Parathyroid adenoma (tissue), 2 donors: ENCODE data around the gene MDFIC.

Experiments used
- H2AFZ ChIP-seq: fragments of 300-600 bp; sonication (generic); one replicate; pipeline ENCODE4 v1.7.0; 2017; ENCODE audit warnings: antibody characterized with exemption, mild to moderate bottlenecking
- H3K27ac ChIP-seq: fragments of 300-600 bp; sonication (generic); one replicate; pipeline ENCODE4 v1.7.0; 2017
- H3K27me3 ChIP-seq: fragments of 300-600 bp; sonication (generic); one replicate; pipeline ENCODE4 v1.7.0; 2017; ENCODE audit warnings: low read length; ENCODE audit not compliant: control insufficient read depth, insufficient read depth
- H3K36me3 ChIP-seq: fragments of 300-600 bp; sonication (generic); one replicate; pipeline ENCODE4 v1.7.0; 2017; ENCODE audit warnings: low read length; ENCODE audit not compliant: control insufficient read depth, insufficient read depth
- H3K4me1 ChIP-seq: fragments of 300-600 bp; sonication (generic); one replicate; pipeline ENCODE4 v1.7.0; 2017; ENCODE audit warnings: control low read depth
- H3K4me2 ChIP-seq: fragments of 300-600 bp; sonication (generic); one replicate; pipeline ENCODE4 v1.7.0; 2017; ENCODE audit warnings: low read length
- H3K4me3 ChIP-seq: fragments of 300-600 bp; sonication (generic); one replicate; pipeline ENCODE4 v1.7.0; 2017; ENCODE audit warnings: low read depth, low read length
- H3K79me2 ChIP-seq: fragments of 300-600 bp; sonication (generic); one replicate; pipeline ENCODE4 v1.7.0; 2017; ENCODE audit warnings: control low read depth
- H3K9ac ChIP-seq: fragments of 300-600 bp; sonication (generic); one replicate; pipeline ENCODE4 v1.7.0; 2017; ENCODE audit warnings: mild to moderate bottlenecking
- H3K9me3 ChIP-seq: fragments of 300-600 bp; sonication (generic); one replicate; pipeline ENCODE4 v1.7.0; 2017; ENCODE audit warnings: low read length; ENCODE audit not compliant: control insufficient read depth
- TF ChIP-seq, protein P1 (sequence below): fragments of 300-600 bp; sonication (generic); IDR thresholded peaks from one replicate; pipeline ENCODE4 v1.7.0; 2017; ENCODE audit warnings: antibody characterized with exemption, mild to moderate bottlenecking
- donor health status: primary hyperparathyroidism.

MDFIC gene

GRCh38 chr7:114936471-114936870 lies 14.6 kb downstream of the MDFIC start:
- no peaks in the 10 kb centered on the region for H3K4me1 ChIP-seq
- no peak overlapping the region for H3K4me2 ChIP-seq
- no peak overlapping the region for H2AFZ ChIP-seq
- H3K36me3 ChIP-seq, result no peaks in the 10 kb centered on the region
- H3K79me2 ChIP-seq, result no peaks in the 10 kb centered on the region
- H3K9me3 ChIP-seq, result no peaks in the 10 kb centered on the region
- TF ChIP-seq, protein P1, sequence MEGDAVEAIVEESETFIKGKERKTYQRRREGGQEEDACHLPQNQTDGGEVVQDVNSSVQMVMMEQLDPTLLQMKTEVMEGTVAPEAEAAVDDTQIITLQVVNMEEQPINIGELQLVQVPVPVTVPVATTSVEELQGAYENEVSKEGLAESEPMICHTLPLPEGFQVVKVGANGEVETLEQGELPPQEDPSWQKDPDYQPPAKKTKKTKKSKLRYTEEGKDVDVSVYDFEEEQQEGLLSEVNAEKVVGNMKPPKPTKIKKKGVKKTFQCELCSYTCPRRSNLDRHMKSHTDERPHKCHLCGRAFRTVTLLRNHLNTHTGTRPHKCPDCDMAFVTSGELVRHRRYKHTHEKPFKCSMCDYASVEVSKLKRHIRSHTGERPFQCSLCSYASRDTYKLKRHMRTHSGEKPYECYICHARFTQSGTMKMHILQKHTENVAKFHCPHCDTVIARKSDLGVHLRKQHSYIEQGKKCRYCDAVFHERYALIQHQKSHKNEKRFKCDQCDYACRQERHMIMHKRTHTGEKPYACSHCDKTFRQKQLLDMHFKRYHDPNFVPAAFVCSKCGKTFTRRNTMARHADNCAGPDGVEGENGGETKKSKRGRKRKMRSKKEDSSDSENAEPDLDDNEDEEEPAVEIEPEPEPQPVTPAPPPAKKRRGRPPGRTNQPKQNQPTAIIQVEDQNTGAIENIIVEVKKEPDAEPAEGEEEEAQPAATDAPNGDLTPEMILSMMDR, result no peak
- H3K27me3 ChIP-seq, result no peaks in the 10 kb centered on the region
- no peak overlapping the region for H3K4me3 ChIP-seq
- no peak overlapping the region for H3K27ac ChIP-seq
- no peak overlapping the region for H3K9ac ChIP-seq

GRCh38 chr7:114937446-114937845 lies 15.6 kb downstream of the MDFIC start:
- H3K4me2 ChIP-seq, result no peak overlapping the region
- TF ChIP-seq, protein P1, result no peak
- H3K9ac ChIP-seq, result no peak overlapping the region
- no peak overlapping the region for H3K4me3 ChIP-seq
- no peaks in the 10 kb centered on the region for H3K27me3 ChIP-seq
- H3K9me3 ChIP-seq, result no peaks in the 10 kb centered on the region
- H3K4me1 ChIP-seq, result no peaks in the 10 kb centered on the region
- no peak overlapping the region for H3K27ac ChIP-seq
- H3K79me2 ChIP-seq, result no peaks in the 10 kb centered on the region
- no peak overlapping the region for H2AFZ ChIP-seq
- H3K36me3 ChIP-seq, result no peaks in the 10 kb centered on the region

- Histone ChIP-seq H3K4me2 (no peak overlapping the region), H3K4me1 (no peaks in the 10 kb centered on the region), H3K79me2 (no peaks in the 10 kb centered on the region), H3K36me3 (no peaks in the 10 kb centered on the region), H3K27me3 (no peaks in the 10 kb centered on the region), H2AFZ (no peak overlapping the region), H3K9me3 (no peaks in the 10 kb centered on the region), H3K27ac (no peak overlapping the region), H3K4me3 (no peak overlapping the region), H3K9ac (no peak overlapping the region)
- TF ChIP-seq, protein P1, result no peak
These were observed 16.9 kb downstream of the MDFIC start for GRCh38 chr7:114938785-114939184.

DNA sequence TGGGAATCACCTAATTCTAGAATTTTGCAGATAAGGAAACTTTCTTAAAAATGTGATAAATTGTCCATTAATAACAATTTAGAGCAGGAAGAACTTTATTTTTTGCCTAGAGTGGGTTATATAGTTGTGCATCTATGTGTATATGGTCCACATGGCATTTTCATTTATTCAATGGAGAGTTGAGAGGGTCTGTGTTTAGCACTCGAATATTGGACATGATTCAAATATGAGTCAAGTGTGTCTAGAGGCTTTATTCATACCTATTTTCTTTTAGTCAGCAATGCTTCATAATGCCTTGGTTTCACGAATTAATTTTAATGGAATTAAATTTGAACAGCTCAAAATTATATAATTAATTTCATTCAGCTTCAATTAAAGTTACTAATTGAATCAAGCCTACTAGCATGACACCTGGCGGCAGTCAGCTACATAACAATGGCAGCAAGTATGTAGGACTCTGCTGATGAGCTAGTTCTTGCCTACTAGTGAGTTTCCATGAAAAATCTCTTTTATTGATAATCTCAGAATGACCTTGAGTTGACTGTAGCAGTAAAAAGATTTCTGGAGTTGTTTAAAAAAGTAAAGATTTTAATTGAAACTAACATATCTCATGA lies 17.7 kb downstream of the MDFIC start:
- Histone ChIP-seq H3K4me2 (no peak overlapping the region), H3K9ac (no peak overlapping the region), H3K36me3 (no peaks in the 10 kb centered on the region), H3K27ac (no peak overlapping the region), H3K9me3 (no peaks in the 10 kb centered on the region), H3K4me1 (no peaks in the 10 kb centered on the region), H3K27me3 (no peaks in the 10 kb centered on the region), H2AFZ (no peak overlapping the region), H3K79me2 (no peaks in the 10 kb centered on the region), H3K4me3 (no peak overlapping the region)
- TF ChIP-seq, protein P1, result no peak

GRCh38 chr7:114940220-114940619 lies 18.3 kb downstream of the MDFIC start:
- no peaks in the 10 kb centered on the region for H3K36me3 ChIP-seq
- H3K9ac ChIP-seq, result no peak overlapping the region
- no peaks in the 10 kb centered on the region for H3K9me3 ChIP-seq
- H2AFZ ChIP-seq, result no peak overlapping the region
- H3K27ac ChIP-seq, result no peak overlapping the region
- H3K4me3 ChIP-seq, result no peak overlapping the region
- no peak overlapping the region for H3K4me2 ChIP-seq
- H3K4me1 ChIP-seq, result no peaks in the 10 kb centered on the region
- no peaks in the 10 kb centered on the region for H3K27me3 ChIP-seq
- TF ChIP-seq, protein P1, result no peak
- H3K79me2 ChIP-seq, result no peaks in the 10 kb centered on the region
